Stimulated activated CD8-positive, alpha-beta memory T cell treated with anti-CD3 and anti-CD28 coated beads, Interleukin-4, amount 100 ng/mL, for 4 hours (primary cell): ENCODE measurements around the gene CARMIL1.

ENCODE experiments used
- DNase-seq, 2 donors: peaks; one replicate each; pipeline ENCODE4 v3.0.0-alpha.2; 2020; ENCODE audit warnings: low read depth in 2 of 2, low spot score in 1 of 2

CARMIL1 gene

DNA sequence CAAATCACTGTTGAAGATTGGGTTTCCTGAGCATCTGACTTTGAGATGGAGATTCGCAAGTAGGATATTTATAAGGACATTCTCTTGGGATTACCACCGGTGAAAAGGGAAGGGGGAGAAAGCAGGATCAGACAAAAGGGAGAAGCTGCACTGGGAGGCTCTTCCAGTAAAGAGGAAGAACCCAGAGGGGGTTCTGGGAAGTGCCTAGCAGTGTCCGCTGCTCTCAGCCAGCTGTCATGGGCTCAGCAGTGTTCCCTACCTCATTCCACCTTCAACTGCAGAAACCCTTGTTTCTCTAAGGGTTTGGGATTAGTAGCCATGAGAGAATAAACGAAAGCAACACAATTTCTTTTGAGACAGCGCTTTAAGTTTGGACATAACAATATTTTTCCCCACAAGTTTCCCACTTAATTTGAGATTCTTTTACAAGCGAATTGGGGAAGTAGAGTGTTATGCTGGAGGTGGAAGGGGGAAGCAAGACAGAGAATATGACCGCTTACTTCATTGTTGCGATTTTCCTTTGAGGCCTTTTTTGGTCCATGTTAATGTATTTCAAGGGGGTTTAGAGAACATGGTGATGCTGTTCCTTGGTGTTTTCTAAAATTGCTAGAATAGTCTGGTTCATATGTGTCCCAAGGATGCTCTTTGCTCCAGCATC lies 218.3 kb downstream of the CARMIL1 start:
- no peak for DNase-seq

DNA sequence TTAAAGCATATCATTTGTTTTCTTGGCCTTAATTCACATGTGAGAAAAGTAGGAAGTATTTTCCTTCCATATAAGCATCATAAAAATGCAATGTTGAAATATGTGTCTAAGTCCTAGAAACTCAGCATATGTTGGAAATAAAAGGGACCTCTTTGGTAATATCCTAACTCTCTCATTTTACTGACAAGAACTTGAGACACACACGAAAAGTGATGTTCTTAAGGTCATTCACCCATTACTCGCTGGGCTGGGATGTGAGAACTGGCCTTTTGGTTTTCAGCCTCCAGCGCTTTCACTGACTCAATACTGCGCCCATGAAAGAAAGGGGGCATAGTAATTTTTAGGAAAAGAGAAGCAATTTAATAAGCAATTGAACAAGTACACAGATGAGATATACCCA lies 219.3 kb downstream of the CARMIL1 start:
- DNase-seq: no peak

DNA sequence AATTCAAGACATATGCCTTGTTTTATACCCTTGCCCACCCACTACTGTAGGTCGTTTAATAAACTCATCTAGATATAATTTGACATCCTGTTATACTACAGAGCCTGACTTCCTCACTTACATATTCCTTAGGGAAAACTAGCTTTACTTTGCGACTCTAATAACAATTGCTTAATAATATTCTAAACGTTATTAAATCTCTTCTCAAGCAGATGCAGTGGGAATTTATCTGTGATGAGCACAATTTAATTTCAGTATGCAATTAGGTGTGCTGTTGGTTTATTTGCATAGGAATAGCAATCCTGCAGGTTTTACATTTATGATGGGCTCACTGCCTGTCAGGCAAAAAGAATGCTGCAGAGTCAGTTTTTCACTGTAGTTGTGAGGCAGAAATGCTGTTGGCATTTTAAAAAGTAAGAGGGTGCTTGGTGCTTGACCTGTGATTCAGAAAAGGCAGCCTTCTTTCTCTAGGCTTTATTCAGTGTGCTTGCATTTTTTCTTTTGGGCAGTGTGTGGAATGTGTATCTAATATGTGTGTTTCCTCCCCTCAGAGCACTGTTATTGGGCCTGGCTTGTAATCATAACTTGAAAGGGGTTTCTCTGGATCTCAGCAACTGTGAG lies 220.6 kb downstream of the CARMIL1 start:
- no peak for DNase-seq

DNA sequence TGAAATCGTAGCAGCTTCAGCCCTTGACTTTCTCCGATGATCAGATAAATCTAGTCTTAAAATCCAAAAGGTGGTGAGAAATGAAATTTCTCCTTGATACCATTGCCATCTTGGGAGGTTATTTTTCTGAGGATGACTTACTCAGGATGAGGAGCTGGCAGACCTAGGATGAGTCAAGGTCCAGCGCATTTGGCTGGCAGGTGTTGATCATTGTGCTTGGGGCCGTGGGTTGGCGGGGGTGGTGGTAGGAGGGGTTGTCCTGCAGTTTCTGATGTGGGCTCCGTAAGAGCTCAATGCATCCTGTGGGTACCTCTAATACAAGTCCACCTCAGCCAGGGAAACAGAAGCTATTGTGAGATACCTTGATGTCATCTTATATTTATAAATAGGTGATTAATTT lies 224.5 kb downstream of the CARMIL1 start:
- DNase-seq: no peak

DNA sequence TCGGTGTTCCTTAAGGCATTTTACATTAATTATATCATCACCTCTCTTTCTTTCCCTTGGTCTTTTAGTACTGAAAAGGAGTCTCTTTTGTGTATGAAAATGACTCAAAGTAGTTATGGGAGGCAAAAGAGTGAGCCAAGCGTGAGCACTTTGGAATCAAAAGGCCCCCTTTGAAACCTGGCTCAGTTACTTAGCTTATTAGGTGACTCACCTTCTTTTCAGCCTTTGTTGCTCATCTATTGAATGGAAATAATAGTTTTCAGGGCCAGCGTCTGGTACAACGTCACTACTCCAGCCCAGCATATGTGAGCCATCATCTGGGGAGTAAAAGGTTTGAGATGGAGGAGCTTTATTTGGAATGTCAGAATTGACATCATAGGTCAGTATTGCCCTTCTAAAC lies 225.5 kb downstream of the CARMIL1 start:
- DNase-seq: no peak

DNA sequence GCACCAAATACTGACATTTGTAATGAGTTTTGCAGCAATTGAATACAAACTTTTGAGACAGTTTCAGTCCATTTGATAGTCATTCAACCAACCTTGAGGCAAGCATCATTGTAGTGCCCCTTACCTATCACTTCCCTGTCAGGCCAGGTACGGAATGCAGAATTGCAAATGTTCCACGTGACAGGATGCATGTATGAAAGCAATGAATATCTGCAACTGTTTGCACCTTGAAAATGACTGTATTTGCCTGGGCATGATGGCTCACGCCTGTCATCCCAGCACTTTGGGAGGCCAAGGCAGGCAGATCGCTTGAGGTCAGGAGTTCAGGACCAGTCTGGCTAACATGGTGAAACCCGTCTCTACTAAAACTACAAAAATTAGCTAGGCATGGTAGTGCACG lies 226.8 kb downstream of the CARMIL1 start:
- DNase-seq: no peak

DNA sequence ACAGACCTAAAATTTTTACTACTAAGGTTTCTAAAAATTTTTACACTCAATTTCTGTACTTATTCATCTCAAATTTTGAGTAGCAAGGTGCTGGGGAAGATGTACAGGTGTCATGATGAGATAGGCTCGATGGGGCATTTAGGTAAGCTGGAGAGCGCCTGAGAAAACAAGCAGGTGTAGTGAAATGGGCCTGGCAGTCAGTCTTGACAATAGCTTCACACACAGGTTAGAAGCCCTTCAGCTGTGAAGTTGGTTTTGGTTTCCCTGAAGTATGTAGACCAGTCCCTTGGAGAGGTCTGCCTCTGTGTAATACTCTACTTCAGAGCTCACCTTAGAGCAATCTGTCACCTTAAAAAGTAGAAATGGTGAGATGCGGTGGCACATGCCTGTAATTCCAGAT lies 228.9 kb downstream of the CARMIL1 start:
- DNase-seq: no peak

DNA sequence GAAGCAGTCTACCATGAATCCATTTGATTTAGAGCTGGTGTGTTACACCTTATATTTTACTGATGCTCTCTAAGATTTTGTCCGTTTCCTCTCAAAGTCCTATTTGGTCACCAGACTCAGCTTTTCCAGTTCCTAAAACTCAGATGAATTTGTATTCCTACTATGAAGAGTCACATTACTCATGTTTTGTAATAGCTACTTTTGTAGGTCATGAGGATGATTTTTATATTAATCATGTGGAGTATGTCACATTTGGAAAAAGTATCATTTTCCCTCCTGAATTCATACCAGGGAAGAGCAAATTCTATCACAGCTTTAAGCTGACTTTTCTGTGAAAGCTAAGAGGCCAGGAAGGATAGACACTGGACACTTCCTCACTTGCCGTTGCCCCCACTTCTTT lies 232.2 kb downstream of the CARMIL1 start:
- DNase-seq: no peak

DNA sequence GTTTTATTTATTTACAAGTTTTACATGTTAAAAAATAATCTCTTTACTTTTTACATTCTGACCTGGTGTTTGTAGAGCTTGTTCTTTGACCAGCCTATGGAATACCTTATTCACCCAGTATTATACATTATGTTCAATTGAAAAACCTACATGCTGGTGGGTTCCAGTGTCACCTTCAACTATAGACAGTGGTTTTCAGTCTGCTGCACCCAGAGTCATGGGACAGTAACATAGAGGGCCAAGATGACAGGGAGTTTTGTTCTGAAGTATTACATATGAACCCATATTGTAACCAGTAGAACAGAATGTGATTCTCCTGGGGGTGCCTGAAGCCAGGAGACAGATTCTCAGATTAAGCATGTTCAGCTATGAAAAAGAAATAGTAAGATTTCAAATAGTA lies 233.4 kb downstream of the CARMIL1 start:
- no peak for DNase-seq

DNA sequence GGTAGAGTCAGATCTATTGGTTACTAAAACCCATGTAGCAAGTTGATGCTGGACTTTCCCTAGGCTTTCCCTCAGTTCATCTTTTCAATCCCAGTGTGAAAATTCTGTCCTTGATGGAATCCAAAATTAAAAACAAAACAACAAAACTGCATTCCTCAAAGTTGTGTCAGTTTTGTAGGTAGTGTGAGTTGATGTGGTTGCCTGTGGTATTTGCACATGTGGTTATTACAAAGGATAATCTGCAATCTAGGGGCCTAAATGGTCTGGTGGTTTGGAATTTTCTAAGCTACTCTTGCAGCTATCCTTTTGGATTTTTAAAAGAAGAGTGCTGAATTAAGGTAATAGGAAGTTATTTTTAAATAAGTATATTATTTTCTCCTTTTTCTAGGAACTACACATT lies 240.7 kb downstream of the CARMIL1 start:
- DNase-seq: no peak

DNA sequence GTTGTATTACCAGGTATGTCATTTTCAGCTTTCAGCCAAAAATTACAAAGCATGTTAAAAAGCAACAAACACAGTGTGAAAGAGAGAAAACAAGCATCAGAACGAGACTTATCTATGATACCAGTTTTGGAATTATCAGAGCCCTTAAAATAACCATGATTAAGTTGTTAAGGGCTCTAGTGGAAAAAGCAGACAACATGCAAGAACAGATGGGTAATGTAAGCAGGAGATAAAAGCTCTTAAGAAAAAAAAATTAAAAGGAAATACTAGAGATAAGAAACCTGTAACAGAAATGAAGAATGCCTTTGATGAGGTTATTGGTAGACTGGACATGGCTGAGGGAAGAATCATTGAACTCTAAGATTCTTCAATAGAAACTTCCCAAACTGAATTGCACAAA lies 245.4 kb downstream of the CARMIL1 start:
- no peak for DNase-seq

DNA sequence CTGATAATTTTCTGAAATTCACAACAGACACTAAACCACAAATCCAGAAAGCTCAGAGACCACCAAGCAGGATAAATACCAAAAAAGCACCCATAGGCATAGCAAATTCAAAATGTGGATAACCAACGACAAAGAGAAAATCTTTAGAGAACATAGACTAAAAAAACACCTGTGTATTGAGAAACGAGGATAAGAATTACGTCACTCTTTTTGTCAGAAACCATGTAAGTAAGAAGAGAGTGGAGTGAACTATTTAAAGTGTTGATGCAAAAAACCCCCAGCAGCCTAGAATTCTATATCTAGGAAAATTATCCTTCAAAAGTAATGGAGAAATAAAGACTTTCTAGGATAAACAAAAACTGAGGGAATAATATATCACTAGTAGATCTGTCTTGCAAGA lies 245.9 kb downstream of the CARMIL1 start:
- DNase-seq: no peak

DNA sequence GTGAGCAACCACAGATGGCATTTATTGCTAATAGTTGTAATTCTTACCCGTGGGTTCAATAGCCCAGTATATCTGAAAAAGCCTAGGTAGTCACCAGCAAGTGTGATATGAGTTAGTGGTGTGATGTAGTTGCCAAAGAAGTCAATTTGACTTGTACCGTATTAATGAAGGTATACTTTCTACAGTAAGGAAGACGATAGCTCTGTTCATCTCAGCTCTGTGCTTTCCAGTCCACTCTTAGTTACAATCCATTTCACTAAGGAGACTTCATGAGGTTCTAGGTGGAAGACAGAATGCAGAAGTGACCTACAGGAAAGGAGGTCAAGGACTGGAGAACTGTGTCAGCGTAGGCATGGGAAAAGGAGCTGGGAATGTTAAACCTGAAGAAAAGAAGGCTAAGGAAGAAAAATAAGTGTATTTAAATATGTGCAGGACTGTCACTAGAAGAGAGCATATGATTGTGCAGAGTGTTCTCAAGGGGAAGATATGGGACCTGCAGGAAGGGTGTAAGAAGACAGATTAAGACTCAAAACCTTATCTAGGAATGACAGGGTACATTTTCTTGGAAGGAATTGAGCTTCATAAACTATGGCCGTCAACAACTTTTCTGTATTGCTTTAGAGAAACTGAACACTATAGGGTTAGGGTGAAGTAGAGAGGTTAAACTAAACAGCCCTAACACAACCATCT lies 255.9 kb downstream of the CARMIL1 start:
- DNase-seq: no peak

DNA sequence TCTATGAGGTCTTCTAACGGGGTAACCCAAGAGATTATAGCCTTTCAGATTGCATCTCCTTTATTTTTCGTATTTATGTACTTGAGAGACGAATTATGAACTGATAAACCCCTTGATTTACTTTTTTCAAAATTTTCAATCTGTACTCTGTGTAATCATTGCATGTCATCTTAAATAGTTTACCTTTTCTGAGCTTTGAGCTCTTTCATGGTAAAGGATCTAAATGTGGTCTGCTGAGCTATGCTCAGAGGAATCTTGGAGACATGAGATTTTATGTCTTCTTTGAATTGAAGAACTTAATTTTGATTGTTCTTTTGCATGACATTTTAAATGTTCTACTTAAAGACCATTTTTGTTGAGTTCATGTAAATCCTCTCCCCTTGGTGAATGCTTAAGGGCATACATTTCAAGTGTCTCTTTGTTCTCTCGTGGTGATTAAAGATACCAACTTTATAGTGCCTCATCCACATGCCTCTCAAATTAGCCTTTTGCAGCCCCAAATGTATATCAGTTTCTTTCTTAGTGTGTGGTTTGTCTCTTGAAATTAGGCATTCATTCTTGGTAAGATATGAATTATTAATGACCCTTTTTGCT lies 256.6 kb downstream of the CARMIL1 start:
- no peak for DNase-seq

DNA sequence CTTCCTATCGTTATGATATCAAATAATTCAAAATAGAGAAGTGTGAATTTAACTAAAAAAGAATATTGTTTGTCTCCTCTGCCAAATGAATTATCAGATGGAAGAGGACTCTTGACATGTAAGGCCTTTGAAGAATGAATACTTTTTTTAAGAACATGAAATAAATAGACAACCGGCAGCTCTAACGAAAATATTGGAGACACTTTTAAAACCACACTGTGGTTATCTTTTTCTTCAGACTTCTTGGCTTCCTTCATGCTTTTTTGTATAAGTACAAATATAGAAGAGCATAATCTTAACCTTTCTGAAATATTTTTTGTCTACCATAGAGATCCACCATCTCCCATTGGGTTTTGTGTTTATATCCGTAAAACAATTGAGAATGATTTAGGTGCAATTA lies 257.6 kb downstream of the CARMIL1 start:
- no peak for DNase-seq

DNA sequence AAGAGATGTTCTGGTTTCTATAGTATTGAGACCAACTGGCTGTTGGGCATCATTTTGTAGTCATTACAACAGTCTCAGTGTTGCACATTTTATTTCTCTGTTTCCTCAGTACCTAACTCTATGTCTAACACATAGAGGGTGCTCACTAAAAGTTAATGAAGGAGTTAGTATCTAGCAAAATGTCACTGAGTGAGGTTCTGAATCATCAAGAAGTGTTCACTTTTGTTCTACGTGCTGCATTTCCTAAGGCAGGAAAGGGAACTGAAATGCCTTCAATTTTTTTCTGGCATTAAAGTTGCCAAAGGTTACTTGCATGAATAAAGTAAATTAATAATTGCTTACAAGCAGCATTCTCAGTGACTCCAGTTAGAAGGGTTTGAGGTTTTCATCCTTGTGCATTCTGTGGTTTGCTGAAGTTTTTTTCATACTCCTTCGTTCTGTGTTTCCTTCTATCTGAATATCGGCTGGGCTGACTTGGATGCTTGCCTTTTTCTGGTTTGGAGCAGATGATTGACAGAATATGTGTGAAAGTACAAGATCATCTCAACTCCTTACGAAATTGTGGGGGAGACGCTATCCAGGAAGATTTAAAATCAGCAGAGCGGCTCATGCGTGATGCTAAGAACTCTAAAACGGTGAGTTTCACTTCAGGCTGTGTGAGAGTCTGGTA lies 258.3 kb downstream of the CARMIL1 start:
- DNase-seq: no peak

DNA sequence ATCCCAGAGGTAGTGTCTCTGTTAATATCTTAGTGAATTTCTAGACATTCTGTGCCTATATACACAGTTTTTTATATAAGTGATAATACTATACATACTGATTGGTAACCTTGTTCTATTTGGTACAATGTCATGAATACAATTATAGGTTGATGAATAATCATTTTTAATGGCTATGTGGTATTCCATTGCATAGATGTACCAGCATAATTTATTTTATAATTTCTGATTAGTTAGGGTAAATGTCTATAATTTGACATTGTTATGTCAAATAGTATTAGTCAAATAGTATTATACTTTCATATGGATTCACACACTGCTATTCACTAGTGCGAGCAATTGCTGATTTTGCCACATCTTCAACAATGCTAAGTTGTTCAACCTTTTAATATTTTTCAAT lies 262.1 kb downstream of the CARMIL1 start:
- DNase-seq: no peak

DNA sequence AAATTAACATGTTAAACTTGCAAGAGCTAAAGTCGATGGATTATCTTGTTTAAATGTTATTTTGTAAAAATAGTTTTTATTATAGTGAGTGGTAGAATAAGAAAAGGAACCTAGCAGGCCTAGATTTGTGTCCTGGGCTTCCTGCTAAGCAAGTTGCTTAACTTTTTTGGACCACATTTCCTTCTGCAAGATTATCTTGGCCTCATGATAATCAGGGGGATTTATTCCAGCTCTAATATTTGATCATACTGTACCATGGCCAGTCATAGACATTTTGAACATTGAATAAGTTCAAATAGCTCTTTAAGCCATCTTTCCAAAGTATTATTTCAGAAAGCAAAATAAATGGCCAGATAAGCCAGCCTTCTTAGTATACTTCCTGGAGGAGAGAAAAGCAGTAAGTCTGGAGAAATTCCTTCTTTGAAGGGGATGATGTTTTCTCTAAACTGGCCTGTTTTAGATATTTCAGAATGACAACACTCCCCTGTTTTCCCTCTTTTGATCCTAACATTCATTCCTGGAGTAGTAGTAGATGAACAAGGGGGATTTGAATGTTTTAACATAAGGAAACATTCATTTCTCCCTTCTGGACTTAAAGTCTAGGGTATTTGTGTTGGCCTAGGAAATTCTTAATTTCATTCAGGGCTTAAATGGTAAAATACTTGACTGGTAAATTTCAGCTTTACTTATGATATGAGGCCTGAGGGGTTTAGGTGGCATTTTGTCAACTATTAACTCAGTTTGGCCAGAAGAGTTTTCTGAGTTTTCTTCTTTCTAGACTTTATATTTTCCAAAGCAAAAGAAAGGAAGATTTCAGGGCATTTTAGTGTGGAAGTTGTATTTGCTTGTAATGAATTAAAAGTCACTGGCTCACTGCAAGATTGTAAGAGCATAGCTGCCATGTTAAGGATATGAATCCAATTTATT lies 264.1 kb downstream of the CARMIL1 start:
- no peak for DNase-seq

DNA sequence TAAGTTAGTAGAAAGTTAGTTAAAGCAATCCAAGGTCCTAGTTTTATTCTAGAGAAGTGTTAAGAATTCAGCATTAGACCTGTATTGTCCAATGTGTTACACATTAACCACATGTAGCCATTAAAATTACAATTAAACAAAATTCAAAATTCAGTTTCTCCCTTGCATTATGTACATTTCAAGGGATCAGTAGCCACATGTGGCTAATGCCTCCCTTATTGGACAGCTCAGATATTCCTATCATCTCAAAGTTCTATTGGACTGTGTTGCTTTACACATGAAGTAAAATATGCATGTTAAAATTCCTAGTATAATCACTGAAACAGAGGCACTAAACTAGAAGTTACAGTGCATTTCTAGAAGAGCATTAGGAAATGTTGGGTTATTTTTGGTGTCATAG lies 265.7 kb downstream of the CARMIL1 start:
- no peak for DNase-seq

DNA sequence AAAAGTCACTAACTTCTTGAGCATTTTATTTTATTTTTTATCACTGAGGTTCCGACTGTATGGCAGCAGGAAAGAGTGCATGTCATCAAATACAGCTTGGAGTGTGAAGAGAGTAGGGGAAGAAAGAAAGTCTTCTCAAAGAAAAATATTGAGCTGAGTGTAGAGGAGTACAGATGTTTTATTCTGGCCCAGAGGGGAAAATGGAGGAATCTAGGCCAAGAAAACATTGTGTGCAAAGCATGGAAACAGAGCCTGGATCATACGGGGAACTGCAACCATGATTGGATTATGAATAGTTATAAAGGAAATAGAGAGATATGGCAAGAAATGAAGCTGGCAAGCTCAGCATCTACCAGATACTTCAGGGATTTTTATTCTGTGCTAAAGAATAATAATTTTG lies 268.6 kb downstream of the CARMIL1 start:
- no peak for DNase-seq

DNA sequence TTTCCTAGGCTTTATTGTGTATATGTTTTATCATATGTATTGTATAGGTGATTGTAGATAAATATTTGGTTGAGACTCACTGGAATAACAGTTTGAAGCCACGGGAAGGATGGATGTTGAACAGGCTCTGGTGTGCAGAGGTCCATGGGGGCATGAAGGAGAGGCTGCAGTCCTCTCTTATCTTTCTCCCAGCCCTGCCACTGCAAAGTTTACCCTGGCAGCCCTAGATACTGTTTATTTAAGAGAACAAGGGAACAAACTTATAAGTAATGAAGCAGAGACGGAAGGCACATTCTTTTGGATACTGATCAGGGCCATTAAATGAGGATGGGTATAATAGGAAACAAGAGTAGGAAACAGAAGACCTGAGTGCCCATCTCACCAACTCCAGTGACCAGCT lies 269.3 kb downstream of the CARMIL1 start:
- no peak for DNase-seq
